HEK293 (cell line): Measurements from ENCODE around the gene RXFP4.

ENCODE experiments used
- CTCF ChIA-PET: fragments of 350-600 bp; formaldehyde crosslinking; extraction: SDS; loops from one replicate; lab custom pipeline; 2021; ENCODE audit warnings: antibody characterized with exemption; lab: Yijun Ruan, JAX
- POLR2A ChIA-PET: fragments of 300-600 bp; formaldehyde crosslinking; extraction: SDS; loops from one replicate; lab custom pipeline; 2020; ENCODE audit warnings: antibody characterized with exemption, inconsistent platforms; lab: Yijun Ruan, JAX
- H3K27ac ChIP-seq: fragments of 200-500 bp; sonication (Bioruptor generic); 2 replicates; pipeline ENCODE4 v1.5.1; 2014; ENCODE audit warnings: low read depth, low read length, control low read depth, inconsistent platforms; ENCODE audit errors: extremely low read depth
- H3K36me3 ChIP-seq, 2 experiments: fragments of 200-500 bp in 1 of 2; sonication (Bioruptor generic) in 1 of 2; 1 replicate in 1 of 2; 2 replicates in 1 of 2; pipeline ENCODE4 v1.5.1; 2014 to 2017; ENCODE audit warnings: inconsistent platforms in 2 of 2, low read length in 2 of 2; ENCODE audit not compliant: control insufficient read depth in 2 of 2, insufficient read depth in 1 of 2
- H3K4me1 ChIP-seq: fragments of 200-500 bp; sonication (Bioruptor generic); 2 replicates; pipeline ENCODE4 v1.5.1; 2014; ENCODE audit warnings: mild to moderate bottlenecking, low read length, inconsistent platforms; ENCODE audit not compliant: control insufficient read depth, insufficient read depth
- H3K4me3 ChIP-seq: 2 replicates; pipeline ENCODE4 v1.5.1; 2011; ENCODE audit warnings: low read depth, mild to moderate bottlenecking, control low read depth, low read length, moderate library complexity
- H3K9me3 ChIP-seq: fragments of 200-500 bp; sonication (Bioruptor generic); 2 replicates; pipeline ENCODE4 v1.5.1; 2014; ENCODE audit warnings: low read depth, low read length, inconsistent platforms; ENCODE audit not compliant: control insufficient read depth, insufficient read depth
- HOXC10 ChIP-seq: sonication (generic); formaldehyde crosslinking; IDR thresholded peaks from 2 replicates; pipeline ENCODE4 v1.8.1; 2023; ENCODE audit warnings: mild to moderate bottlenecking, missing genetic modification reagents
- SCRT1 ChIP-seq: fragments of 450-650 bp; formaldehyde crosslinking; IDR thresholded peaks from 2 replicates; pipeline ENCODE4 v1.5.1; 2016; ENCODE audit warnings: missing biosample characterization, missing genetic modification characterization, borderline replicate concordance
- SCRT2 ChIP-seq: fragments of 450-650 bp; formaldehyde crosslinking; IDR thresholded peaks from 2 replicates; pipeline ENCODE4 v1.5.1; 2016; ENCODE audit warnings: missing biosample characterization, missing genetic modification characterization
- SP3 ChIP-seq: fragments of 450-650 bp; formaldehyde crosslinking; IDR thresholded peaks from 2 replicates; pipeline ENCODE4 v1.5.1; 2016; ENCODE audit warnings: missing biosample characterization, missing genetic modification characterization
- ZBTB8A ChIP-seq: fragments of 450-650 bp; formaldehyde crosslinking; IDR thresholded peaks from 2 replicates; pipeline ENCODE4 v1.5.1; 2016; ENCODE audit warnings: missing biosample characterization, missing genetic modification characterization
- ZFP37 ChIP-seq: fragments of 450-650 bp; formaldehyde crosslinking; IDR thresholded peaks from 2 replicates; pipeline ENCODE4 v1.5.1; 2016; ENCODE audit warnings: missing biosample characterization, missing genetic modification characterization
- ZFP41 ChIP-seq: fragments of 450-650 bp; formaldehyde crosslinking; IDR thresholded peaks from 2 replicates; pipeline ENCODE4 v1.5.1; 2016; ENCODE audit warnings: missing biosample characterization, missing genetic modification characterization, borderline replicate concordance
- ZNF37A ChIP-seq: fragments of 450-650 bp; IDR thresholded peaks from 2 replicates; pipeline ENCODE4 v1.5.1; 2018; ENCODE audit warnings: missing biosample characterization, missing genetic modification characterization
- ZNF416 ChIP-seq: fragments of 450-650 bp; formaldehyde crosslinking; IDR thresholded peaks from 2 replicates; pipeline ENCODE4 v1.5.1; 2016; ENCODE audit warnings: missing biosample characterization, missing genetic modification characterization
- ZNF423 ChIP-seq: fragments of 450-650 bp; formaldehyde crosslinking; IDR thresholded peaks from 2 replicates; pipeline ENCODE4 v1.5.1; 2016; ENCODE audit warnings: missing biosample characterization, missing genetic modification characterization
- ZNF426 ChIP-seq: fragments of 450-650 bp; formaldehyde crosslinking; IDR thresholded peaks from 2 replicates; pipeline ENCODE4 v1.5.1; 2017; ENCODE audit warnings: missing biosample characterization, missing genetic modification characterization, mild to moderate bottlenecking, inconsistent platforms, moderate library complexity
- ZNF544 ChIP-seq: fragments of 450-650 bp; formaldehyde crosslinking; IDR thresholded peaks from 2 replicates; pipeline ENCODE4 v1.5.0; 2017; ENCODE audit warnings: missing biosample characterization, missing genetic modification characterization
- ZNF558 ChIP-seq: fragments of 450-650 bp; formaldehyde crosslinking; IDR thresholded peaks from 2 replicates; pipeline ENCODE4 v1.5.1; 2016; ENCODE audit warnings: missing biosample characterization, missing genetic modification characterization
- ZNF560 ChIP-seq: fragments of 450-650 bp; formaldehyde crosslinking; IDR thresholded peaks from 2 replicates; pipeline ENCODE4 v1.5.1; 2017; ENCODE audit warnings: missing biosample characterization, missing genetic modification characterization, borderline replicate concordance
- ZNF600 ChIP-seq: fragments of 450-650 bp; formaldehyde crosslinking; IDR thresholded peaks from 2 replicates; pipeline ENCODE4 v1.5.1; 2016; ENCODE audit warnings: missing biosample characterization, missing genetic modification characterization
- TF ChIP-seq, protein P1 (sequence below): fragments of 450-650 bp; formaldehyde crosslinking; IDR thresholded peaks from 2 replicates; pipeline ENCODE4 v1.5.1; 2016; ENCODE audit warnings: missing biosample characterization, missing genetic modification characterization, low read depth
- TF ChIP-seq, protein P2 (sequence below): fragments of 450-650 bp; formaldehyde crosslinking; optimal IDR thresholded peaks from 2 replicates; pipeline ENCODE3; 2016; ENCODE audit warnings: missing biosample characterization, mild to moderate bottlenecking, missing genetic modification characterization
- TF ChIP-seq, protein P3 (sequence below): fragments of 450-650 bp; formaldehyde crosslinking; IDR thresholded peaks from 2 replicates; pipeline ENCODE4 v1.5.1; 2016; ENCODE audit warnings: missing biosample characterization, missing genetic modification characterization
- TF ChIP-seq, protein P4 (sequence below): fragments of 450-650 bp; formaldehyde crosslinking; IDR thresholded peaks from 2 replicates; pipeline ENCODE4 v1.5.1; 2016; ENCODE audit warnings: missing biosample characterization, missing genetic modification characterization

The RXFP4 gene

DNA sequence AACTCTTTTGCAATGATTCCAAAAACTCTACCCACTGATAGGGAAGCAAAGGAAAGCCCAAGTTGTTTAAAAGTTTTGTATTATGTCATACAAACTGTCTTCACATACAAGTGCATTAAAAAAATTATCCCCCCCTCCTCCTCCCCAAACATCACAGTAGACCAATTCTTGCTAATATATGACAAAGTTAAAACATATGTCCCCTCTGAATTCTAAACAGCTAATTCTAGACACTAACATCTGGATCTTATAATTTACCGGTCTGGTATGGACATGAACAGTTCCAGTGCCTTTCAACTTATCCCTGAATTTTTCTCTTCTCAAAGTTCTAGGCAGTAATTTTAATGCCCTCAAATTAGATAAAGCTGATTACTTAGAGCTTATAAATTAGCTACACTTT is 43.7 kb upstream of the RXFP4 start:
- TF ChIP-seq ZNF600 (tag by site-specific recombination) (0 out of 2 replicates have a peak, but pooled peaks have one; percentile 40), ZNF37A (tag by site-specific recombination) (no peak), ZNF426 (tag by site-specific recombination) (no peak)
- Histone ChIP-seq H3K4me1 (no peaks in the 10 kb centered on the region), H3K27ac (no peak overlapping the region), H3K9me3 (no peaks in the 10 kb centered on the region), H3K36me3 (peaks cover 31 to 57% of the 10 kb centered on the region in 2 experiments), H3K4me3 (no peak overlapping the region)
- CTCF ChIA-PET, result interaction anchor here (0.6 to 0.7 kb wide), 3 partner anchors 13 to 385 kb away, joined by 3 read pairs; no protein-coding TSS in a partner anchor
- POLR2A ChIA-PET, result interaction anchor here (0.6 kb wide), 1 partner anchor 11 kb away, joined by 3 read pairs; no protein-coding TSS in a partner anchor

DNA sequence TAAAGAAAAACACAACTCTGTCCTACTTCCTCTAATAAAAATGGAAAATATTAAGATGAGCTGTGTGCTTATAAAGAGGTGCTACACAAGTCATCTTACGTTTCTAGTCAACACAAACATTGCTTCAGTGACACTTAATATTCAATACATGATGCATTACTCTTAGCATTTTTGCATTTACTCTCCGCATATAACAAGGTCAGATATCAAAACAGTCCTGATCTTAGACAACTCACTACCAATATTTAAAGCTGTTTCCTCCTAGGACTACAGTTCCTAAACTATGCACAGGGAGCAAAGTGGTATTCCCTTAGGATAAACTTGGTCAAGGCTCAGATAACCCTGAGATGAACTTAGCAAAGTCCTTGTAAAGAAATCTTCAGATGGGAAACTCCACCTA is 42.5 kb upstream of the RXFP4 start:
- H3K36me3 ChIP-seq, result peaks cover 40 to 64% of the 10 kb centered on the region in 2 experiments
- POLR2A ChIA-PET, result interaction anchor here (0.8 to 1.0 kb wide), 2 partner anchors 35 to 78 kb away, joined by 3 to 4 read pairs; partner anchors contain the start of gene KHDC4
- H3K4me1 ChIP-seq, result no peaks in the 10 kb centered on the region

DNA sequence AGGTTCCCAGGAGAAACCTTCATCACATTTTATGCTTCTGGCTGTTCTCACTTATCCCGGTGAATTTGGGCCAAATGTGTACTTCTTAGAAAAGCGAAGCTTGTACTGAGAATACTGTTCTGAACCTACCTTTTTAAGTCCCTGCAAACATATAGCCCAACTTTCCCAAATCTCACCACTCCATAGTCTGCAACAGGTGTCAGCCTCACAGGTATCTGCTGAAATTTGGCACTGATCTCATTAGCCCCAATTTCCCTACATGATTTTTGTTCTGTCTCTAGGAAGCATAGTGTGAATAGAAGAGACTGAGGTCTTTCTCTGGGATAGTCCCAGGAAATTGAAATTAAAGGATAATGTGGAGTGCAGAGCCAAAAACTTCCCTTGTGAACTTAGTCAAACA is 41.8 kb upstream of the RXFP4 start:
- no peaks in the 10 kb centered on the region for H3K4me1 ChIP-seq
- H3K4me3 ChIP-seq, result no peak overlapping the region
- no peaks in the 10 kb centered on the region for H3K9me3 ChIP-seq
- H3K27ac ChIP-seq, result no peak overlapping the region
- TF ChIP-seq, protein P1, sequence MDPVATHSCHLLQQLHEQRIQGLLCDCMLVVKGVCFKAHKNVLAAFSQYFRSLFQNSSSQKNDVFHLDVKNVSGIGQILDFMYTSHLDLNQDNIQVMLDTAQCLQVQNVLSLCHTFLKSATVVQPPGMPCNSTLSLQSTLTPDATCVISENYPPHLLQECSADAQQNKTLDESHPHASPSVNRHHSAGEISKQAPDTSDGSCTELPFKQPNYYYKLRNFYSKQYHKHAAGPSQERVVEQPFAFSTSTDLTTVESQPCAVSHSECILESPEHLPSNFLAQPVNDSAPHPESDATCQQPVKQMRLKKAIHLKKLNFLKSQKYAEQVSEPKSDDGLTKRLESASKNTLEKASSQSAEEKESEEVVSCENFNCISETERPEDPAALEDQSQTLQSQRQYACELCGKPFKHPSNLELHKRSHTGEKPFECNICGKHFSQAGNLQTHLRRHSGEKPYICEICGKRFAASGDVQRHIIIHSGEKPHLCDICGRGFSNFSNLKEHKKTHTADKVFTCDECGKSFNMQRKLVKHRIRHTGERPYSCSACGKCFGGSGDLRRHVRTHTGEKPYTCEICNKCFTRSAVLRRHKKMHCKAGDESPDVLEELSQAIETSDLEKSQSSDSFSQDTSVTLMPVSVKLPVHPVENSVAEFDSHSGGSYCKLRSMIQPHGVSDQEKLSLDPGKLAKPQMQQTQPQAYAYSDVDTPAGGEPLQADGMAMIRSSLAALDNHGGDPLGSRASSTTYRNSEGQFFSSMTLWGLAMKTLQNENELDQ, result no peak
- peak; percentile 85 for TF ChIP-seq SCRT1
- TF ChIP-seq SCRT2 (tag by site-specific recombination), result peak; percentile 92
- peaks cover 48 to 72% of the 10 kb centered on the region in 2 experiments for H3K36me3 ChIP-seq
- ChIA-PET POLR2A (interaction anchor here (0.7 to 1.0 kb wide), 2 partner anchors 34 to 123 kb away, joined by 3 read pairs; partner anchors contain the start of gene KHDC4), CTCF (no interaction called here)

More for the DNA sequence above, 42.5 kb upstream of the RXFP4 start:
- CTCF ChIA-PET, result interaction anchor here (0.5 to 0.6 kb wide), 2 partner anchors 240 to 375 kb away, joined by 3 read pairs; no protein-coding TSS in a partner anchor
- H3K4me3 ChIP-seq, result no peak overlapping the region
- TF ChIP-seq ZNF558 (tag by site-specific recombination) (no peak), ZNF423 (no peak), ZNF560 (tag by site-specific recombination) (no peak), ZFP41 (no peak), ZNF544 (tag by site-specific recombination) (no peak), SP3 (no peak), ZNF416 (tag by site-specific recombination) (no peak), HOXC10 (CRISPR knock-in tag) (no peak), ZFP37 (no peak), ZBTB8A (tag by site-specific recombination) (no peak)
- TF ChIP-seq, protein P2, sequence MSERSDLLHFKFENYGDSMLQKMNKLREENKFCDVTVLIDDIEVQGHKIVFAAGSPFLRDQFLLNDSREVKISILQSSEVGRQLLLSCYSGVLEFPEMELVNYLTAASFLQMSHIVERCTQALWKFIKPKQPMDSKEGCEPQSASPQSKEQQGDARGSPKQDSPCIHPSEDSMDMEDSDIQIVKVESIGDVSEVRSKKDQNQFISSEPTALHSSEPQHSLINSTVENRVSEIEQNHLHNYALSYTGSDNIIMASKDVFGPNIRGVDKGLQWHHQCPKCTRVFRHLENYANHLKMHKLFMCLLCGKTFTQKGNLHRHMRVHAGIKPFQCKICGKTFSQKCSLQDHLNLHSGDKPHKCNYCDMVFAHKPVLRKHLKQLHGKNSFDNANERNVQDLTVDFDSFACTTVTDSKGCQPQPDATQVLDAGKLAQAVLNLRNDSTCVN (tag by site-specific recombination), result no peak
- TF ChIP-seq, protein P3, sequence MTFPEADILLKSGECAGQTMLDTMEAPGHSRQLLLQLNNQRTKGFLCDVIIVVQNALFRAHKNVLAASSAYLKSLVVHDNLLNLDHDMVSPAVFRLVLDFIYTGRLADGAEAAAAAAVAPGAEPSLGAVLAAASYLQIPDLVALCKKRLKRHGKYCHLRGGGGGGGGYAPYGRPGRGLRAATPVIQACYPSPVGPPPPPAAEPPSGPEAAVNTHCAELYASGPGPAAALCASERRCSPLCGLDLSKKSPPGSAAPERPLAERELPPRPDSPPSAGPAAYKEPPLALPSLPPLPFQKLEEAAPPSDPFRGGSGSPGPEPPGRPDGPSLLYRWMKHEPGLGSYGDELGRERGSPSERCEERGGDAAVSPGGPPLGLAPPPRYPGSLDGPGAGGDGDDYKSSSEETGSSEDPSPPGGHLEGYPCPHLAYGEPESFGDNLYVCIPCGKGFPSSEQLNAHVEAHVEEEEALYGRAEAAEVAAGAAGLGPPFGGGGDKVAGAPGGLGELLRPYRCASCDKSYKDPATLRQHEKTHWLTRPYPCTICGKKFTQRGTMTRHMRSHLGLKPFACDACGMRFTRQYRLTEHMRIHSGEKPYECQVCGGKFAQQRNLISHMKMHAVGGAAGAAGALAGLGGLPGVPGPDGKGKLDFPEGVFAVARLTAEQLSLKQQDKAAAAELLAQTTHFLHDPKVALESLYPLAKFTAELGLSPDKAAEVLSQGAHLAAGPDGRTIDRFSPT (tag by site-specific recombination), result no peak
- TF ChIP-seq, protein P4, sequence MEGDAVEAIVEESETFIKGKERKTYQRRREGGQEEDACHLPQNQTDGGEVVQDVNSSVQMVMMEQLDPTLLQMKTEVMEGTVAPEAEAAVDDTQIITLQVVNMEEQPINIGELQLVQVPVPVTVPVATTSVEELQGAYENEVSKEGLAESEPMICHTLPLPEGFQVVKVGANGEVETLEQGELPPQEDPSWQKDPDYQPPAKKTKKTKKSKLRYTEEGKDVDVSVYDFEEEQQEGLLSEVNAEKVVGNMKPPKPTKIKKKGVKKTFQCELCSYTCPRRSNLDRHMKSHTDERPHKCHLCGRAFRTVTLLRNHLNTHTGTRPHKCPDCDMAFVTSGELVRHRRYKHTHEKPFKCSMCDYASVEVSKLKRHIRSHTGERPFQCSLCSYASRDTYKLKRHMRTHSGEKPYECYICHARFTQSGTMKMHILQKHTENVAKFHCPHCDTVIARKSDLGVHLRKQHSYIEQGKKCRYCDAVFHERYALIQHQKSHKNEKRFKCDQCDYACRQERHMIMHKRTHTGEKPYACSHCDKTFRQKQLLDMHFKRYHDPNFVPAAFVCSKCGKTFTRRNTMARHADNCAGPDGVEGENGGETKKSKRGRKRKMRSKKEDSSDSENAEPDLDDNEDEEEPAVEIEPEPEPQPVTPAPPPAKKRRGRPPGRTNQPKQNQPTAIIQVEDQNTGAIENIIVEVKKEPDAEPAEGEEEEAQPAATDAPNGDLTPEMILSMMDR, result no peak
- TF ChIP-seq, all 188 proteins: peak for 0
- Histone ChIP-seq H3K9me3 (no peaks in the 10 kb centered on the region), H3K27ac (no peak overlapping the region)
